T-cell (primary cell): ENCODE data around the gene URI1. TPM values are rescaled to one million over a fixed set of nuclear protein-coding genes. Genes with fewer than 3 reads are reported as not detected.

Source experiments
- ATAC-seq, 4 experiments: fragments of 200-7000 bp in 3 of 4; fragments of 150-1000 bp in 1 of 4; cut with Tn5 transposase; replicated peaks in 1 of 4; 1 replicate in 3 of 4; 2 replicates in 1 of 4; pipeline ENCODE4 v1.10.0; 2021; ENCODE audit warnings: moderate library complexity in 3 of 4, mild to moderate bottlenecking in 2 of 4, moderate number of reproducible peaks in 1 of 4
- CTCF ChIA-PET, 2 donors: fragments of 300-600 bp; sonication (Branson Sonifier 250); formaldehyde crosslinking; loops; one replicate each; lab custom pipeline; 2022; ENCODE audit warnings: antibody characterized with exemption in 2 of 2; lab: Charles Lee
- POLR2A ChIA-PET, 2 donors: fragments of 300-600 bp; sonication (Branson Sonifier 250); formaldehyde crosslinking; loops; one replicate each; lab custom pipeline; 2022; ENCODE audit warnings: antibody characterized with exemption in 2 of 2; lab: Charles Lee
- DNase-seq, 35 experiments: peaks; one replicate each; pipeline versions ENCODE4 v3.0.0 to v3.0.0-alpha.2; 2013 to 2023
- H3K27ac ChIP-seq: one replicate; pipeline ENCODE4 v1.5.1; 2013; ENCODE audit warnings: low read length
- H3K27me3 ChIP-seq, 2 experiments: replicated peaks in 1 of 2; 1 replicate in 1 of 2; 2 replicates in 1 of 2; pipeline versions ENCODE4 v1.6.1 to v1.7.0; 2013; ENCODE audit warnings: low read length in 1 of 2, mixed read lengths in 1 of 2; ENCODE audit not compliant: control insufficient read depth in 2 of 2, insufficient read depth in 2 of 2; ENCODE audit errors: extremely low read depth in 1 of 2
- H3K36me3 ChIP-seq, 2 donors: 1 replicate in 1 of 2; 2 replicates in 1 of 2; pipeline versions ENCODE4 v1.6.1 to v1.7.0; 2013; ENCODE audit warnings: low read length in 1 of 2; ENCODE audit not compliant: control insufficient read depth in 2 of 2, insufficient read depth in 1 of 2; ENCODE audit errors: extremely low read depth in 1 of 2
- H3K4me1 ChIP-seq, 2 experiments: 1 replicate in 1 of 2; 2 replicates in 1 of 2; pipeline versions ENCODE4 v1.6.1 to v1.7.0; 2013; ENCODE audit warnings: low read length in 2 of 2, mixed read lengths in 1 of 2; ENCODE audit not compliant: insufficient read depth in 2 of 2, control insufficient read depth in 1 of 2; ENCODE audit errors: extremely low read depth in 1 of 2
- H3K4me3 ChIP-seq, 2 donors: 1 replicate in 1 of 2; 2 replicates in 1 of 2; pipeline versions ENCODE4 v1.5.1 to v1.7.0; 2013; ENCODE audit warnings: mild to moderate bottlenecking in 2 of 2, low read length in 1 of 2, moderate library complexity in 1 of 2; ENCODE audit not compliant: control insufficient read depth in 1 of 2; ENCODE audit errors: extremely low read depth in 1 of 2
- H3K9me3 ChIP-seq: 2 replicates; pipeline ENCODE4 v1.7.0; 2013
- H3K27ac Mint-ChIP-seq, 2 donors: one replicate each; pipeline ENCODE4 v1.8.0; 2020 to 2021; ENCODE audit warnings: mild to moderate bottlenecking in 2 of 2, mixed read lengths in 2 of 2
- H3K27me3 Mint-ChIP-seq, 2 donors: one replicate each; pipeline ENCODE4 v1.8.0; 2021 to 2022; ENCODE audit warnings: mixed read lengths in 2 of 2
- H3K36me3 Mint-ChIP-seq: one replicate; pipeline ENCODE4 v1.8.0; 2021; ENCODE audit warnings: mixed read lengths
- H3K4me1 Mint-ChIP-seq, 3 donors: one replicate each; pipeline ENCODE4 v1.8.0; 2020 to 2022; ENCODE audit warnings: mixed read lengths in 3 of 3, mild to moderate bottlenecking in 1 of 3
- H3K4me3 Mint-ChIP-seq, 3 donors: one replicate each; pipeline ENCODE4 v1.8.0; 2020 to 2022; ENCODE audit warnings: mild to moderate bottlenecking in 3 of 3, mixed read lengths in 3 of 3, moderate library complexity in 3 of 3
- H3K9me3 Mint-ChIP-seq, 3 donors: one replicate each; pipeline ENCODE4 v1.8.0; 2020 to 2022; ENCODE audit warnings: mixed read lengths in 3 of 3
- WGBS: methylation state at CpG from one replicate; pipeline ENCODE4 v1.1.5; 2013; ENCODE audit warnings: missing lambda C conversion rate; ENCODE audit not compliant: insufficient coverage; 5-methylcytosine and 5-hydroxymethylcytosine counted together
- total RNA-seq, 35 experiments: library from RNA in 6 of 35; stranded (reverse) in 6 of 35; fragments of 120-200 nt in 1 of 35; gene quantifications; one replicate each; pipeline versions ENCODE4 v1.2.1 to v1.2.4 and lab custom pipeline; 2013 to 2026

The URI1 gene
- total RNA-seq, 5 donors from 2014 or later (not counting 1 experiment from before 2014, with no cell fraction given) = 69.0 to 84.8 (median 75.7) TPM

DNA sequence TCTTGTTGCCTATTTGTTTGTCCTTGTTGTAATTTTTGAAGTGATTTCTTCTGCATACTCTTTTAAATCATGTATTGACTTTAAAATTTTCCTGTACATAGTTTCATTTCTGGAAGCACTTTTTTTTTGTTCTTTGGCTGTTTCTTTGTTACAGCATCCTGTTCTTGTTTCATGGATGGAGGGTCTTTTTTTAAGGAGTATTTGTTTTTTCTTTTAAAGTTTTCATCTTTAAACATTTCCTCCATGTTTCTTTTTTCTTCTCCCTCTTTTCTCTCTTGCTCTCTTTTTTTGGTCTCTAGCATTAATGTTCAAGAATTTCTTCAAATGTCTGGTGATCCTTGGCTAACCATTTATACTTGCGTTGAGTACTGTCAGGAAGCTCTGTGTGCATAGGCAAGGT is 58.8 kb downstream of the URI1 start:
- POLR2A ChIA-PET = no interaction called here
- DNase-seq (no peak), ATAC-seq (no peak)
- Histone ChIP-seq H3K4me3 (no peak overlapping the region), H3K27ac (no peak overlapping the region), H3K4me1 (peaks cover 2 to 11% of the 10 kb centered on the region in 2 experiments), H3K9me3 (peaks cover 7% of the 10 kb centered on the region), H3K36me3 (peaks cover 0 to 3% of the 10 kb centered on the region in 2 donors), H3K27me3 (no peaks in the 10 kb centered on the region)
- Mint-ChIP-seq H3K9me3 (peaks cover 3 to 18% (median 7%) of the 10 kb centered on the region in 3 donors), H3K27me3 (no peaks in the 10 kb centered on the region), H3K4me3 (no peak overlapping the region), H3K36me3 (peaks cover 65% of the 10 kb centered on the region), H3K27ac (no peak overlapping the region), H3K4me1 (peaks cover 81 to 84% (median 82%) of the 10 kb centered on the region in 3 donors)
- CTCF ChIA-PET = interaction anchor here in 1 of 2 donors (0.6 kb wide), 1 partner anchor 14 kb away, joined by 3 read pairs; no protein-coding TSS in a partner anchor
- WGBS = no CpG with 5 or more reads among the region's 1 CpG

DNA sequence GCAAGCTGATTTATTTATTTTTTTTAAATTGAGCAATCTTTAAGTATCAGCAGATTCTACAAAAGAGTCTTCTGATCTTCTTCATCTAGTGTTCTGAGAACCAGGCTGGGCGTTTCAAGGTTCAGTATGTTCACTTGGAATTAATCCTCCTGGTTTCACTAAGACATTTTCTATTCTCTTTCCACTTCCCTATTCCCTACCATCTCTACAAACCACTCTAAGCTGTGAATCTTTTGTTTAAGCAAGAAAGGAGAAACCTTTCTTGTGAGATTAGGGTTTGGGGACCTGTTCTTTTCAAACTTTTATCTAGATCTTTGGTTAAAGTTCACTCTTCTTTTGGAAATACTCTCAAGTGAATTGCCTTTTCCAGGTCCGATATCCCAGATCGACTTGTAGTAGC is 59.3 kb downstream of the URI1 start:
- ChIA-PET CTCF (interaction anchor here in 1 of 2 donors (0.6 kb wide), 1 partner anchor 14 kb away, joined by 3 read pairs; no protein-coding TSS in a partner anchor), POLR2A (no interaction called here)
- no peak for ATAC-seq
- Histone ChIP-seq H3K4me1 (peaks cover 4 to 13% of the 10 kb centered on the region in 2 experiments), H3K4me3 (no peak overlapping the region), H3K27me3 (no peaks in the 10 kb centered on the region), H3K36me3 (peaks cover 0 to 3% of the 10 kb centered on the region in 2 donors), H3K27ac (no peak overlapping the region), H3K9me3 (peaks cover 7% of the 10 kb centered on the region)
- no peak overlapping the region for H3K4me3 Mint-ChIP-seq
- no peak for DNase-seq
- no peaks in the 10 kb centered on the region for H3K27me3 Mint-ChIP-seq
- peaks cover 81 to 84% (median 84%) of the 10 kb centered on the region in 3 donors for H3K4me1 Mint-ChIP-seq
- 100% methylated on average over 2 of the region's 3 CpGs for WGBS
- peaks cover 65% of the 10 kb centered on the region for H3K36me3 Mint-ChIP-seq
- no peak overlapping the region for H3K27ac Mint-ChIP-seq
- H3K9me3 Mint-ChIP-seq = peaks cover 3 to 18% (median 7%) of the 10 kb centered on the region in 3 donors

DNA sequence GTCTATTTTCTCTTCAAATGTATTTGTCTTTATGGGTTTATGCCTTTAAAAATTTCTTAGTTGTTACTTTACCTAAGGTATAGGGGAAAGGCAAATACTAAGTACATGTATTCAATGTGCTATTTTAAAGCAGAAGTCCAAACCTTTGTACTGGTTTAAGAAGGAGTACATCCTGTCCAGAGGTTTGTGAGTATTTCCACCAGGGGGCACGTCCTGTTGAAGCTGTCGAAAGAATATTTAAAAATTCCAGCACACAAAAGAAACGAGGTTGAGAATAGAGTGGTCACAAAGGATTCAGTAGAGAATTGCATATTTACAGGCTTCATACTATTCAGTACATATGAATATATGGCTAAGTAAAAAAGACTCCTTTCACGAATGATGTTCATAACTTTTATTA is 59.8 kb downstream of the URI1 start:
- Mint-ChIP-seq H3K36me3 (peaks cover 61% of the 10 kb centered on the region), H3K27me3 (no peaks in the 10 kb centered on the region), H3K9me3 (peaks cover 0 to 18% (median 7%) of the 10 kb centered on the region in 3 donors), H3K4me1 (peaks cover 79 to 82% (median 82%) of the 10 kb centered on the region in 3 donors), H3K27ac (no peak overlapping the region), H3K4me3 (no peak overlapping the region)
- Histone ChIP-seq H3K36me3 (peaks cover 0 to 3% of the 10 kb centered on the region in 2 donors), H3K4me1 (peaks cover 4 to 15% of the 10 kb centered on the region in 2 experiments), H3K9me3 (peaks cover 7% of the 10 kb centered on the region), H3K4me3 (no peak overlapping the region), H3K27me3 (no peaks in the 10 kb centered on the region), H3K27ac (no peak overlapping the region)
- WGBS = no CpG with 5 or more reads among the region's 4 CpGs
- ChIA-PET POLR2A (interaction anchor here in 1 of 2 donors (0.7 kb wide), 1 partner anchor 88 kb away, joined by 3 read pairs; no protein-coding TSS in a partner anchor), CTCF (no interaction called here)
- ATAC-seq = no peak
- no peak for DNase-seq

DNA sequence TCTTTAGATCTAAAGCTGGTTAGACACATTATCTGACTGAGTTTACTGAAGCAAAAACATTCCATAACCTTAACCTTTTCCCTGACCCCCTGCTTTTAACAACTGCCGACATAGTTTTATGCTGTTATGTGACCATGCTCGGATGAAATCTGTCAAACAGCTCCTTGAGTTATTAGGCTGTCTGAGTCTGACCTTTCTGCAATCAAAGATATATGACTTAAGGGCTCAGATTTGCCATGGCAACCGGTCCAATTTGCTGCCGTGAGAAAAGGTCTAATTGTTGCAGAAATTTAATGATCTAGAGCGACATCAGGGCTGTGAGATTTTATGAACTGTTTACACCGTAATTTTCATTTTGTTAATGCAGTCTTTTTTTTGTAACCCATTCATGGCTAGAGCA is 61.8 kb downstream of the URI1 start:
- H3K4me3 Mint-ChIP-seq = no peak overlapping the region
- WGBS = 98% methylated on average over 5 of the region's 6 CpGs
- H3K27ac ChIP-seq = no peak overlapping the region
- H3K4me3 ChIP-seq = no peak overlapping the region
- ChIA-PET POLR2A (no interaction called here), CTCF (no interaction called here)
- DNase-seq (no peak), ATAC-seq (no peak)
- peaks cover 58 to 67% (median 67%) of the 10 kb centered on the region in 3 donors for H3K4me1 Mint-ChIP-seq
- peaks cover 0 to 11% of the 10 kb centered on the region in 2 donors for H3K36me3 ChIP-seq
- H3K36me3 Mint-ChIP-seq = peaks cover 50% of the 10 kb centered on the region
- H3K9me3 Mint-ChIP-seq = peaks cover 0 to 18% (median 2%) of the 10 kb centered on the region in 3 donors
- peaks cover 5% of the 10 kb centered on the region for H3K9me3 ChIP-seq
- H3K4me1 ChIP-seq = peaks cover 4 to 15% of the 10 kb centered on the region in 2 experiments
- no peaks in the 10 kb centered on the region for H3K27me3 Mint-ChIP-seq
- H3K27me3 ChIP-seq = no peaks in the 10 kb centered on the region
- no peak overlapping the region for H3K27ac Mint-ChIP-seq

- no peaks in the 10 kb centered on the region for H3K27me3 ChIP-seq
- Mint-ChIP-seq H3K4me1 (peaks cover 58 to 63% (median 62%) of the 10 kb centered on the region in 3 donors), H3K36me3 (peaks cover 50% of the 10 kb centered on the region), H3K4me3 (no peak overlapping the region), H3K27ac (no peak overlapping the region), H3K9me3 (peaks cover 0 to 18% (median 2%) of the 10 kb centered on the region in 3 donors), H3K27me3 (no peaks in the 10 kb centered on the region)
- ATAC-seq (no peak), DNase-seq (no peak)
- H3K27ac ChIP-seq = no peak overlapping the region
- peaks cover 4 to 15% of the 10 kb centered on the region in 2 experiments for H3K4me1 ChIP-seq
- H3K36me3 ChIP-seq = peaks cover 0 to 16% of the 10 kb centered on the region in 2 donors
- CTCF ChIA-PET = no interaction called here
- no peak overlapping the region for H3K4me3 ChIP-seq
- POLR2A ChIA-PET = no interaction called here
- peaks cover 5% of the 10 kb centered on the region for H3K9me3 ChIP-seq
- no CpG with 5 or more reads among the region's 1 CpG for WGBS
These were observed 62.4 kb downstream of the URI1 start for GRCh38 chr19:30004403-30004802.

DNA sequence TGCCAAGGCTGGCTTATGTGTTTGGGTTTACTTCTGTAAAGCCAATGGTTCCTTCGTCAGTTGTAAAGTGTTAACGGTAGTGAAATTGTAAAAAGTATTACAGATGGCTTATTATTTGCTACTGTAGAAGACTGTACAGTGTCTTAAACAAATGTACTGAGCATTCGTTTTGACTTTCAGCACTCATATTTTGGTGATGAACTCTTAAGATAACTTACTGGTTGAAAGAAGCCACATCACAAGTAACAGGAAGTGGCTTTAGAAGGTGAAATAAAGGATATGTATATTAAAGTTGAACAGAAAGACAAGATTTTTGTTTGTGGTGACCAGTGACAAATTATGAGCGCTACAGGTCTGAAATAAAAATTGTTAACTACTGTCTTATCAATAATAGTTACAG is 64.2 kb downstream of the URI1 start:
- H3K36me3 ChIP-seq = peaks cover 0 to 28% of the 10 kb centered on the region in 2 donors
- peak in 3 of 4 experiments; percentile 35 to 44 (median 41) for ATAC-seq
- H3K4me3 ChIP-seq = no peak overlapping the region
- Mint-ChIP-seq H3K27ac (peak overlapping the region; percentile 75 to 84), H3K36me3 (peaks cover 40% of the 10 kb centered on the region), H3K4me3 (peak overlapping the region; percentile 24 to 47 (median 35)), H3K27me3 (no peaks in the 10 kb centered on the region), H3K4me1 (peaks cover 45 to 51% (median 48%) of the 10 kb centered on the region in 3 donors), H3K9me3 (peaks cover 0 to 4% (median 0%) of the 10 kb centered on the region in 3 donors)
- no peak overlapping the region for H3K27ac ChIP-seq
- no peaks in the 10 kb centered on the region for H3K27me3 ChIP-seq
- 0% methylated on average over 1 of the region's 4 CpGs for WGBS
- ChIA-PET CTCF (interaction anchor here in 1 of 2 donors (0.6 kb wide), 1 partner anchor 18 kb away, joined by 3 read pairs; no protein-coding TSS in a partner anchor), POLR2A (no interaction called here)
- DNase-seq = peak in 1 of 35 experiments; percentile 27
- peaks cover 4 to 15% of the 10 kb centered on the region in 2 experiments for H3K4me1 ChIP-seq
- H3K9me3 ChIP-seq = no peaks in the 10 kb centered on the region
